RWPE1 (cell line): ENCODE data around the gene ARHGEF37.
"Not testable (repeated sequence)": the region's sequence is repeated elsewhere in the genome, so short reads cannot be mapped to it uniquely, and the experiment has no call there.

Experiments used
- CTCF ChIA-PET: fragments of 350-600 bp; sonication (Branson Sonifier 250); formaldehyde crosslinking; extraction: SDS; loops from one replicate; lab custom pipeline; 2021; lab: Yijun Ruan, JAX
- POLR2A ChIA-PET: fragments of 400-600 bp; formaldehyde crosslinking; extraction: SDS; loops from one replicate; lab custom pipeline; 2020; ENCODE audit warnings: antibody characterized with exemption; ENCODE audit not compliant: low non-redundant PET; lab: Yijun Ruan, JAX
- DNase-seq: peaks from one replicate; pipeline ENCODE4 v3.0.0; 2012; ENCODE audit warnings: low spot score
- H3K27ac ChIP-seq: fragments of 450-650 bp; 2 replicates; pipeline ENCODE4 v1.5.1; 2017
- TF ChIP-seq, protein P1 (sequence below): fragments of 450-650 bp; conservative IDR thresholded peaks from 2 replicates; pipeline ENCODE4 v1.5.1; 2017; ENCODE audit warnings: low read depth, mild to moderate bottlenecking

Gene ARHGEF37

GRCh38 chr5:149561848-149562247 is 19.4 kb upstream of the ARHGEF37 start:
- CTCF ChIA-PET = interaction anchor here (0.6 to 2.0 kb wide), 9 partner anchors 10 to 1983 kb away, joined by 4 to 10 read pairs (median 5); partner anchors contain the start of gene CSNK1A1
- TF ChIP-seq, protein P1, sequence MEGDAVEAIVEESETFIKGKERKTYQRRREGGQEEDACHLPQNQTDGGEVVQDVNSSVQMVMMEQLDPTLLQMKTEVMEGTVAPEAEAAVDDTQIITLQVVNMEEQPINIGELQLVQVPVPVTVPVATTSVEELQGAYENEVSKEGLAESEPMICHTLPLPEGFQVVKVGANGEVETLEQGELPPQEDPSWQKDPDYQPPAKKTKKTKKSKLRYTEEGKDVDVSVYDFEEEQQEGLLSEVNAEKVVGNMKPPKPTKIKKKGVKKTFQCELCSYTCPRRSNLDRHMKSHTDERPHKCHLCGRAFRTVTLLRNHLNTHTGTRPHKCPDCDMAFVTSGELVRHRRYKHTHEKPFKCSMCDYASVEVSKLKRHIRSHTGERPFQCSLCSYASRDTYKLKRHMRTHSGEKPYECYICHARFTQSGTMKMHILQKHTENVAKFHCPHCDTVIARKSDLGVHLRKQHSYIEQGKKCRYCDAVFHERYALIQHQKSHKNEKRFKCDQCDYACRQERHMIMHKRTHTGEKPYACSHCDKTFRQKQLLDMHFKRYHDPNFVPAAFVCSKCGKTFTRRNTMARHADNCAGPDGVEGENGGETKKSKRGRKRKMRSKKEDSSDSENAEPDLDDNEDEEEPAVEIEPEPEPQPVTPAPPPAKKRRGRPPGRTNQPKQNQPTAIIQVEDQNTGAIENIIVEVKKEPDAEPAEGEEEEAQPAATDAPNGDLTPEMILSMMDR = no peak
- peak overlapping the region; percentile 99 for H3K27ac ChIP-seq
- peak; percentile 92 for DNase-seq
- POLR2A ChIA-PET = interaction anchor here (0.8 to 1.6 kb wide), 3 partner anchors 10 to 57 kb away, joined by 4 to 6 read pairs (median 4); partner anchors contain the start of gene CSNK1A1

GRCh38 chr5:149563466-149563865 is 17.8 kb upstream of the ARHGEF37 start:
- TF ChIP-seq, protein P1 = no peak
- ChIA-PET POLR2A (interaction anchor here (0.5 kb wide), 1 partner anchor 62 kb away, joined by 3 read pairs; no protein-coding TSS in a partner anchor), CTCF (interaction anchor here (0.6 to 1.8 kb wide), 6 partner anchors 12 to 182 kb away, joined by 3 to 10 read pairs (median 4); partner anchors contain the start of gene CSNK1A1)
- no peak for DNase-seq
- peak overlapping the region; percentile 99 for H3K27ac ChIP-seq

DNA sequence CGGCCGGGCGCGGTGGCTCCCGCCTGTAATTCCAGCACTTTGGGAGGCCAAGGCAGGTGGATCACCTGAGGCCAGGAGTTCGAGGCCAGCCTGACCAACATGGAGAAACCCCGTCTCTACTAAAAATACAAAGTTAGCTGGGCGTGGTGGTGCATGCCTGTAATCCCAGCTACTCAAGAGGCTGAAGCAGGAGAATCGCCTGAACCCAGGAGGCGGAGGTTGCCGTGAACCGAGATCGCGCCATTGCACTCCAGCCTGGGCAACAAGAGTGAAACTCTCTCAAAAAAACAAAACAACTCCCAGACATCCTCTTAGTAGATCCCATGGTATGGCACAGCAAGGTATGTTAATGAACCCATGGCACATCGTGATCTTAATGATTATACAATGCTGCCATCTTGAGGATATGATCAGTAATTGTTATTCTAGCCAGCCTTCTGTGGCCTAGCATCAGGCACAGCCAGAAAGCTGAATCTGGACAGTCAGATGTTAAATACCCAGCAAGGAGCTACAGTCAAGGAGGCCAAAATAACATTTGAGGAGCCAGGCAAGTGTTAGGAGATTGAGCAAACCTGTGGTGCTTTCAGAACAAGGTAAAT is 16.7 kb upstream of the ARHGEF37 start:
- POLR2A ChIA-PET = not testable (repeated sequence)
- TF ChIP-seq, protein P1 = peak; percentile 78
- H3K27ac ChIP-seq = peak overlapping the region; percentile 72
- CTCF ChIA-PET = interaction anchor here (0.5 to 3.0 kb wide), 22 partner anchors 39 to 713 kb away, joined by 3 to 10 read pairs (median 4); no protein-coding TSS in a partner anchor
- peak; percentile 82 for DNase-seq

- TF ChIP-seq, protein P1 = no peak
- CTCF ChIA-PET = interaction anchor here (3.0 kb wide), 1 partner anchor 52 kb away, joined by 10 read pairs; no protein-coding TSS in a partner anchor
- DNase-seq = no peak
- no peak overlapping the region for H3K27ac ChIP-seq
- POLR2A ChIA-PET = no interaction called here
Observed at GRCh38 chr5:149567226-149567625, 14.1 kb upstream of the ARHGEF37 start.

DNA sequence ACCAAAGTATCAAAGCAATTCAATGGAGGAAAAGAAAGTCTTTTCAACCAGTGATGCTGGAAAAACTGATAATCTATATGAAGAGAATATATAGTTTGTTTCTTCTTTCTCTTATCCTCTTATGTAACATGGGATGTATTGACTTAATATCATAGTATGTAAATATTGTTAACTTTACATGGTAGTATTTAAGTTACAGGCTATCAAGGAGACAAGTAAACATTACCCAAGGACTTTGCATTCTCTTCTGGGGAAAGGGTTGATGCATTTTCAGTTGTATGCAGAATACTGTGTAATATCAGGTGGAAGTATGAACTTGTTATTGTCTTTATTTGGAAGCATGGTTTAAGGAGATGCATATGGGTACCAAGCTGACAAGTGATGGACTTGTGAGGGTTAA is 9.1 kb upstream of the ARHGEF37 start:
- no peak for DNase-seq
- no peak overlapping the region for H3K27ac ChIP-seq
- TF ChIP-seq, protein P1 = no peak
- ChIA-PET POLR2A (interaction anchor here (0.6 kb wide), 1 partner anchor 60 kb away, joined by 3 read pairs; no protein-coding TSS in a partner anchor), CTCF (interaction anchor here (0.6 kb wide), 1 partner anchor 244 kb away, joined by 3 read pairs; no protein-coding TSS in a partner anchor)

GRCh38 chr5:149572576-149573231 is 8.6 kb upstream of the ARHGEF37 start:
- CTCF ChIA-PET = interaction anchor here (0.5 kb wide), 1 partner anchor 261 kb away, joined by 3 read pairs; no protein-coding TSS in a partner anchor
- POLR2A ChIA-PET = interaction anchor here (0.6 kb wide), 1 partner anchor 60 kb away, joined by 3 read pairs; no protein-coding TSS in a partner anchor
- TF ChIP-seq, protein P1 = no peak

More at GRCh38 chr5:149572576-149573231, 8.6 kb upstream of the ARHGEF37 start:
- DNase-seq = no peak
- no peak overlapping the region for H3K27ac ChIP-seq
